ENCODE measurements around the gene TFAP2E.

TFAP2E gene

GRCh38 chr1:35598895-35599294 lies 25.8 kb downstream of the TFAP2E start:
- DNase-seq: no peak

GRCh38 chr1:35599411-35599810 lies 26.3 kb downstream of the TFAP2E start:
- DNase-seq: no peak

DNA sequence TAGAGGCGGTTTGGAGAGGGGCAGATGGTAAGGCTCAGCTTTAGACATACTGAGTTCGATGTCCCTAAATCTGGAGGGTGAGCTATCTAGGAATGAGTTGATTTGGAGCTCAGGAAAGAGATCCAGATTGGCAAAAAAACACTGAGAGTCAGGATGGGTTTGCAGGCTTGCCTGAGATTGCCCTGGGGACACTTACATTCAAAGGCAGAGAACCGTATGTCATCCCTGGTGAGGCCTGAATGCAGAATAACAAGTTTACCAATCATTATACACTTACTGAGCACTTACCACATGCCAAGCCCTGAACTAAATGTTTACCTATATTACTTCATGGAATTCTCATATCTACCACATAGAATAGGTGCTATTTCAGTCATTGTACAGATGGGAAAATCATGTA lies 27.5 kb downstream of the TFAP2E start:
- no peak for DNase-seq

DNA sequence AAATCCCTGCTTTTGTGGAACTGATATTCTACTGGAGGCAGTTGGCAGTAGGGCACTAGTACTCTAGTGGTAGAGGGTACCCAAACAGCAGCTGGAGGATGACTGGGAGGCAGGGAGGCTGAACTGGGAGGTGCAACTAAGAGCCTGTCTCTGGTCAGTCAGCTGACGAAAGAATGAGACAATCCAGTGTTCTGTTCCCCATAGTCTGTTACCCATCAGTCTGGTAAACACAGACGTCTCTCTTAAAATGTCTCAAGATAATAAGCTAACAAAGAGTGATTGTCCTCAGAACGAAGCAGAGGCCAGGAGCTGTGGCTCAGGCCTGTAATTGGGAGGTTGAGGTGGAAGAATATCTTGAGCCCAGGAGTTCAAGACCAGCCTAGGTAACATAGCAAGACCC lies 30.4 kb downstream of the TFAP2E start:
- no peak for DNase-seq

DNA sequence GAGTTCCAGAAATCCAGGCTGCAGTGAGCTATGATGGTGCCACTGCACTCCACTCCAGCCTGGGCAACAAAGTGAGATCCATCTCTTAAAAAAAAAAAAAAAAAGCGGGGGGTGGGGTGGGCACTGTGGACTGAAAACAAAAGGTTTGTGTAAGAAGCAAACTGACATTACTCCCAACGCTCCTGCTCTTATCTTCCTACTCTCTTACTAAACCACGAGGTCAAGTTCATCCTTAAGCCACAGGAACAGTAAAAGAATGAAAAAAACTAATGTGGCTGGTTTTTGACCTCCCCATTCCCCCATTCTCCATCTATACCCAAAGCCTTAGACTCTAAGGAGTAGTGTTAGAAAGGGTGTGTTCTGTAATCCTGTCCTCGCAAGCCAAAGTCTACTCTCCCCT lies 30.8 kb downstream of the TFAP2E start:
- DNase-seq: no peak

DNA sequence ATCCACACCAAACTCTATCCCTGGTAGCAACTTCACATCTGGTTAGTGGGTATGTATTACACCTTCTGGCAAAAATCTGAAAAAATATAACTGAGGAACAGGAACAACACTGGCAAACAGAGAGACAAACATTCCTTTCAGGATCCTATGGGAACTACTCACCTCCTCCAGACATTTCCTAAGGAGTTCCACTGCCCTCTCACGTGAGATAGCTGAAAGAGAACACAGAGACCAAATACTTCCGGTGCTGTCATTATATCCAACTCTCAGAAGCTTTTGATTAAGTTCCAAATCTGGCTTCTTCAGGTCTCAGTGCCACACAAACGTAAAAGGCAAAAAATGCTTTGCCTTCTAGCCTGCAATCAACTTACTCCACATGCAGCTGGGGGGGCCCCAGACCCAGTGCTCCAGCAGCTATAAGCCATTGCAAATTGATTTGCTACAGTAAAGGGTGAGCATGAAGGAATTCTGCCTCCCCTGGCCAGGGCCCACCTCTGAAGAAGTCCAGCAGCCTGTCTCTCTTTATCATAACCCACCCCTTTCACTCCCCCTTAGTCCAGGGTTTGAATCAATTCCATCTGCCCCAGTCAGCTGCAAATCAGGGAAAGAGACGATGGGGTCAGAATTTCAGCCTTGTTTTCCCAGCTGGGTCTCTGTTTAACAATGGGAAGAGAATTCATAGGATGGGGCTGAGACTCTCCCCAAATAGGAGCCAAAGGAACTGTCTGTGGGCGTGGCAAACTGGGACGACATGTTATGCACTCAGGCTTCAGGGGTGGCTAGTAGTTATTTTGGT lies 32.2 kb downstream of the TFAP2E start:
- no peak for DNase-seq

GRCh38 chr1:35605867-35606182 lies 32.7 kb downstream of the TFAP2E start:
- no peak for DNase-seq

DNA sequence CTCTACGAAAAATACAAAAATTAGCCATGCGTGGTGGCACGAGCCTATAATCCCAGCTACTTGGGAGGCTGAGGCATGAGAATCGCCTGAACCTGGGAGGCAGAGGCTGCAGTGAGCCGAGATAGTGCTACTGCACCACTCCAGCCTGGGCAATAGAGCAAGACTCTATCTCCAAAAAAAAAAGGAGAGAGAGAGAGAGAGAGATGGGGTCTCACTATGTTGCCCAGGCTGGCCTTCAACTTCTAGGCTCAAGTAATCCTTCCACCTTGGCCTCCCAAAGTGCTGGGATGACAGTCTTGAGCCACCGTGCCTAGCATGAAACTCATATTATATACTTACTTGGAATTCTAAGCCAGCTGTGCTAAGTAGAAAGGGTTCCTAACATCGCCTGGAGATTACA lies 38.5 kb downstream of the TFAP2E start:
- no peak for DNase-seq

GRCh38 chr1:35615440-35615839 lies 42.3 kb downstream of the TFAP2E start:
- no peak for DNase-seq

DNA sequence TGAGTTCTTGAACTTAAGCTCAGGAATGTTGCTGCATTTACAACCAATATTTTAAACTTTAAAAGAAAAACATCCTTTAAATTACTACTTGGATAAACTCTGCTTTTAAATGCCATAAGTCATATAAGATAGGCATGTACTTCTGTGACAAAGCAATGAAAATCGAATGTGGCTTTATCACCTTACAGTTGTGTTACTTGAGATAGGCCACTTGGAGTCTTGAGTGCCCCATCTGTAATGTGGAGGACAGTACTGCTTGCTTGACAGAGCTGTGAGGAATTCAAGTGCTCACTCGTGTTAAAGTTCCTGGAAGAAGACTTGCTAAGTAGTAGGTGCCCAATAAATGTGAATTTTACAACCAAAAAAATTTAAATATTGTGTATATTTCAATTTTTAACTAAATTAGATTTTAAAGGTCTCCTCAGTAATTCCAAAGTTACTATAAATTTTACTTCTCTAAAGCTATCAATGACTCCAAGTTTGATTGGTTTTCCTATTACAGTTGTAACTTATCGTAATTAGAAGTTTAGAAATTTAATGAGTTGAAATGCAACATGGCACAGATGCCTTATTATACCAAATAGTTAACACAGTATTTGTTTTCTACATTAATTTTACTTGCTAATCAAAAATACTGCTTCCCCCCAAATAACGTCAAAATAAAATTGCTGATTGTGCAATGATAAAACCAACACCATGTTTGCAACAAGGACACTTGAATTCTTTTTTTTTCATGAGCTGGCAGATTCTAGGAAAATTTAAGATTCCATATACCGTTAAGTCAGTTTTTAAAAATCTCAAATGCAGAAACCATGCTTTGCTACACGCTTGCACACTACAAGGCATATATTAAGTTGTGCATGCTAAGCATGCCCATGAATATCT lies 46.4 kb downstream of the TFAP2E start:
- DNase-seq: no peak

- no peak for DNase-seq
These were observed 49.5 kb downstream of the TFAP2E start for GRCh38 chr1:35622510-35623178.

GRCh38 chr1:35623832-35624231 lies 50.7 kb downstream of the TFAP2E start:
- no peak for DNase-seq

DNA sequence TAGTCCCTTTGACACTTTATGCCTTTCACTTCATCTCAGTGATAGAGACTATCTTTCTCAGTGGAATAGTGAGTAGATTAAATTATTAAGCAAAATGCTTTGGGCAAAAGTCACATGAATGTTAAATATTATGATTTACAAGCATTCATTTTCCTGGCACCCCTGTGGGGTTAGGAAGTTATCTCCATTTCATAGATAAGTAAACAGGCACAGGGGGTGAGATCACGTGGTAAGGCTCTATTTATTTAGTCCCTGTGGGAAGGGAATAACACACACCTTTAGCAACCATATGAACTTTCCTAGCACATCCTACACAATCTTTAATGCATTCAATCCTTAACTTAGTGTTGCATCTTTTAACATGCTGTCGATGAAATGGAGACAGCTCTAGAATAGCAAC lies 55.9 kb downstream of the TFAP2E start:
- DNase-seq: no peak

DNA sequence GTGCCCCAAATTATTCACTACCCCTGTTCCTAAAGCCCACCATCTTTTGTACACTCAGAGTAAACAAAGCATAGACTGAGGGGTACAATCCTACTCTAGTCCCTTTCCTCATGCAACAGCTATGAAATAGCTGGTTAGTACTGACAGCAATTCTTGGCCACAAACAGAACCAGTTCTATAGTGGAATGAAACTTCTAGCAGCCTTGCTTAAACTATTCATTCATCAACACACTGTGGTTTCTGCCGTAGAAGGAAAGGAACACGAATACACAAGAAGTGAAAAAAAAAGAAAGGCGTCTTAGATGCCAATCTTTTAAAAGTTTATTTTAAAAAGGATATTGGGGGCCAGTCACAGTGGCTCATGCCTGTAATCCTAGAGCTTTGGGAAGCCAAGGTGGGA lies 58.3 kb downstream of the TFAP2E start:
- DNase-seq: no peak

GRCh38 chr1:35633547-35633946 lies 60.4 kb downstream of the TFAP2E start:
- no peak for DNase-seq

GRCh38 chr1:35637401-35637809 lies 64.3 kb downstream of the TFAP2E start:
- no peak for DNase-seq

DNA sequence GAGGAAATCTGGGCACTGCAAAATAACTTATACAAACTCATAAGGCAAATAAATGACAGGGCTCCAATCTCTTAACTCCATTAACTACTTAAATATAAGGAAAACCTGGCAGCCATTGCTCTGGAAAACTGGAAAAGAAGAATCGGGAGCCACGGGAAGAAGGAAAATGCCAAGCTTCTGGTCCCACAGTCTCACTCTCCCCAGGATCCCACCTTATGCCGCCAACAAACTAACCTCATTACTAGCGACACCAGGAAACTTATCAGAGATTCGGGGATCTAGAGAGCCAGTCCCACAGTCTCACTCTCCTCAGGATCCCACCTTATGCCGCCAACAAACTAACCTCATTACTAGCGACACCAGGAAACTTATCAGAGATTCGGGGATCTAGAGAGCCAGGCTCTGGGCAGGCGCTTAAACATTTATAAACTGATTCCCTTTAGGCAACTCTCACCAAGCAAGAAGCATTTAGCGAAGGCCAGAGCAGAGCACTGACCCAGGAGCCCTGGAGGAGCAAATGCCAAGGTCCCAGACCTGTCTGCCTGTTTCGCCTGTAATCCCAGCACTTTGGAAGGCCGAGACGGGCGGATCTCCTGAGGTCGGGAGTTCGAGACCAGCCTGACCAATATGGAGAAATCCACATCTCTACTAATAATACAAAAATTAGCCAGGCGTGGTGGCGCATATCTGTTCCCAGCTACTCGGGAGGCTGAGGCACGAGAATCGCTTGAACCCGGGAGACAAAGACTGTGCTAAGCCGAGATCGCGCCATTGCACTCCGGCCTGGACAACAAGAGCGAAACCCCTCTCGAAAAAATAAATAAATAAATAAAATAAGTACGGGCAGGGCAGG lies 67.5 kb downstream of the TFAP2E start:
- DNase-seq: no peak

GRCh38 chr1:35641233-35641866 lies 68.2 kb downstream of the TFAP2E start, which contains the start of gene PSMB2:
TSS of gene PSMB2 (minus strand) at chr1:35641526. CDS start at chr1:35641432, 94 bp downstream.
- DNase-seq: peak; percentile 84

DNA sequence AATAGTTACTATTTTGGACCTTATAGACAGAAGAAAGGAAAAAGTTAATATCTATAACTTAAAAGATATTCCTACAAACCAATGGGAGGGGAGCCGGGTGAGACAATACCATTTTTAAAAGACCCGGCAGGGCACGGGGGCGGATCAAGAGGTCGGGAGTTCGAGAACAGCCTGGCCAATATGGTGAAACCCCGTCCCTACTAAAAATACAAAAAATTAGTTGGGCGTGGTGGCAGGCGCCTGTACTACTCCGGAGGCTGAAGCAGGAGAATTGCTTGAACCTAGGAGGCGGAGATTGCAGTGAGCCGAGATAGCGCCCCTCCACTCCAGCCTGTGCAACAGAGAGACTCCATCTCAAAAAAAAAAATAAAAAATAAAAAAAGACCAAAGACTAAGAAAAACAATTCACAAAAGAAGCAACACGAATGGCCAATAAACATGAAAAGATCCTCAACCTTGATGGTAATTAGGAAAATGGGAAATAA lies 69.4 kb downstream of the TFAP2E start:
- no peak for DNase-seq

GRCh38 chr1:35644204-35644603 lies 71.1 kb downstream of the TFAP2E start:
- DNase-seq: no peak
